ENCODE data around the gene PTPN9.

PTPN9 gene

GRCh38 chr15:75459581-75459980 lies 119.5 kb downstream of the PTPN9 start:
- H3K4me2 ChIP-seq (ENCODE audit: low read depth, low read length), result no peak overlapping the region
- TF ChIP-seq EZH2phosphoT487 (IDR thresholded peaks at IDR 0.05; ENCODE audit: low read length) (no peak), CTCF (IDR thresholded peaks at IDR 0.05; ENCODE audit: low read length) (no peak), EZH2 (optimal IDR thresholded peaks at IDR 0.05; ENCODE audit: low read depth, low read length) (no peak)
- H3K4me3 ChIP-seq (ENCODE audit: low read length), result no peak overlapping the region
- H3K9me2 ChIP-seq (replicated peaks; ENCODE audit: insufficient read depth, low read length), result no peaks in the 10 kb centered on the region
- no peak overlapping the region for H3K27ac ChIP-seq (ENCODE audit: low read length)
- no peaks in the 10 kb centered on the region for H3K9me3 ChIP-seq (replicated peaks; ENCODE audit: insufficient read depth, low read length)
- H3K27me3 ChIP-seq (replicated peaks; ENCODE audit: insufficient read depth, low read length), result no peaks in the 10 kb centered on the region
- peaks cover 7% of the 10 kb centered on the region for H3K79me2 ChIP-seq (ENCODE audit: low read length)
- no peak for DNase-seq
- H3F3A ChIP-seq (ENCODE audit: insufficient read depth, low read length), result peaks cover 18% of the 10 kb centered on the region
- H4K20me1 ChIP-seq (ENCODE audit: insufficient read depth, low read length), result no peaks in the 10 kb centered on the region
- H2AFZ ChIP-seq (ENCODE audit: low read length), result no peak overlapping the region
- H3K36me3 ChIP-seq (replicated peaks; ENCODE audit: insufficient read depth, low read length), result no peaks in the 10 kb centered on the region
- no peak overlapping the region for H3K9ac ChIP-seq (ENCODE audit: low read length)
- peaks cover 5% of the 10 kb centered on the region; the same call in 1 of the 2 replicates for H3K4me1 ChIP-seq (ENCODE audit: low read length)

GRCh38 chr15:75456710-75457109 lies 122.4 kb downstream of the PTPN9 start:
- Histone ChIP-seq H3K4me3 (ENCODE audit: low read length) (no peak overlapping the region), H3K27me3 (replicated peaks; ENCODE audit: insufficient read depth, low read length) (no peaks in the 10 kb centered on the region), H3F3A (ENCODE audit: insufficient read depth, low read length) (peaks cover 39% of the 10 kb centered on the region), H3K4me1 (ENCODE audit: low read length) (peaks cover 5% of the 10 kb centered on the region; the same call in 1 of the 2 replicates), H4K20me1 (ENCODE audit: insufficient read depth, low read length) (no peaks in the 10 kb centered on the region), H3K9ac (ENCODE audit: low read length) (no peak overlapping the region), H3K36me3 (replicated peaks; ENCODE audit: insufficient read depth, low read length) (no peaks in the 10 kb centered on the region), H3K9me3 (replicated peaks; ENCODE audit: insufficient read depth, low read length) (no peaks in the 10 kb centered on the region), H2AFZ (ENCODE audit: low read length) (no peak overlapping the region; the same call in 1 of the 2 replicates), H3K79me2 (ENCODE audit: low read length) (peaks cover 12% of the 10 kb centered on the region), H3K27ac (ENCODE audit: low read length) (no peak overlapping the region), H3K9me2 (replicated peaks; ENCODE audit: insufficient read depth, low read length) (no peaks in the 10 kb centered on the region), H3K4me2 (ENCODE audit: low read depth, low read length) (peak overlapping the region; percentile 85; the same call in 1 of the 2 replicates)
- no peak for DNase-seq
- no peak for TF ChIP-seq CTCF (IDR thresholded peaks at IDR 0.05; ENCODE audit: low read length)
- no peak for TF ChIP-seq EZH2 (optimal IDR thresholded peaks at IDR 0.05; ENCODE audit: low read depth, low read length)
- TF ChIP-seq EZH2phosphoT487 (IDR thresholded peaks at IDR 0.05; ENCODE audit: low read length), result no peak

GRCh38 chr15:75455982-75456531 lies 123.1 kb downstream of the PTPN9 start:
- no peaks in the 10 kb centered on the region for H3K9me2 ChIP-seq (replicated peaks; ENCODE audit: insufficient read depth, low read length)
- H3K9ac ChIP-seq (ENCODE audit: low read length), result peak overlapping the region; percentile 88
- peak overlapping the region; percentile 92 for H3K4me3 ChIP-seq (ENCODE audit: low read length)
- H3K79me2 ChIP-seq (ENCODE audit: low read length), result peaks cover 12% of the 10 kb centered on the region
- TF ChIP-seq EZH2phosphoT487 (IDR thresholded peaks at IDR 0.05; ENCODE audit: low read length), result no peak
- TF ChIP-seq EZH2 (optimal IDR thresholded peaks at IDR 0.05; ENCODE audit: low read depth, low read length), result no peak
- no peak for TF ChIP-seq CTCF (IDR thresholded peaks at IDR 0.05; ENCODE audit: low read length)
- H3K27me3 ChIP-seq (replicated peaks; ENCODE audit: insufficient read depth, low read length), result no peaks in the 10 kb centered on the region
- no peaks in the 10 kb centered on the region for H4K20me1 ChIP-seq (ENCODE audit: insufficient read depth, low read length)
- H3K9me3 ChIP-seq (replicated peaks; ENCODE audit: insufficient read depth, low read length), result no peaks in the 10 kb centered on the region
- H2AFZ ChIP-seq (ENCODE audit: low read length), result peak overlapping the region; percentile 94
- peak overlapping the region; percentile 85 for H3K4me2 ChIP-seq (ENCODE audit: low read depth, low read length)
- peaks cover 5% of the 10 kb centered on the region; the same call in 1 of the 2 replicates for H3K4me1 ChIP-seq (ENCODE audit: low read length)
- H3F3A ChIP-seq (ENCODE audit: insufficient read depth, low read length), result peaks cover 39% of the 10 kb centered on the region
- H3K27ac ChIP-seq (ENCODE audit: low read length), result peak overlapping the region; percentile 98; the same call in 1 of the 2 replicates
- no peaks in the 10 kb centered on the region for H3K36me3 ChIP-seq (replicated peaks; ENCODE audit: insufficient read depth, low read length)
- peak; percentile 43 for DNase-seq

All from MM.1S (cell line).